A673 (cell line): ENCODE measurements around the gene ZBTB45.

Experiments
- CTCF ChIP-seq: fragments of 300-800, 200-600 bp; sonication (generic); conservative IDR thresholded peaks from 2 replicates; pipeline ENCODE4 v1.5.1; 2017; ENCODE audit warnings: low read depth, mild to moderate bottlenecking, antibody characterized with exemption, low read length, moderate library complexity, mixed read lengths
- EZH2 ChIP-seq: fragments of 200-600 bp; sonication (generic); IDR thresholded peaks from 2 replicates; pipeline ENCODE4 v1.6.1; 2017; ENCODE audit warnings: borderline replicate concordance, low read depth, mild to moderate bottlenecking, mixed read lengths, antibody characterized with exemption, low read length; ENCODE audit not compliant: poor library complexity, severe bottlenecking

- TF ChIP-seq CTCF (no peak), EZH2 (no peak)
These were observed 27.3 kb downstream of the ZBTB45 start for GRCh38 chr19:58492265-58492664.
